ENCODE measurements around the gene STYXL1. TPM values are rescaled to one million over a fixed set of nuclear protein-coding genes. Genes with fewer than 3 reads are reported as not detected.
A peak's percentile ranks its signal among the peaks of the same experiment; 100 is the strongest.

STYXL1 gene
- total RNA-seq, 2 donors from 2014 or later = 9.3 to 14.6 TPM

DNA sequence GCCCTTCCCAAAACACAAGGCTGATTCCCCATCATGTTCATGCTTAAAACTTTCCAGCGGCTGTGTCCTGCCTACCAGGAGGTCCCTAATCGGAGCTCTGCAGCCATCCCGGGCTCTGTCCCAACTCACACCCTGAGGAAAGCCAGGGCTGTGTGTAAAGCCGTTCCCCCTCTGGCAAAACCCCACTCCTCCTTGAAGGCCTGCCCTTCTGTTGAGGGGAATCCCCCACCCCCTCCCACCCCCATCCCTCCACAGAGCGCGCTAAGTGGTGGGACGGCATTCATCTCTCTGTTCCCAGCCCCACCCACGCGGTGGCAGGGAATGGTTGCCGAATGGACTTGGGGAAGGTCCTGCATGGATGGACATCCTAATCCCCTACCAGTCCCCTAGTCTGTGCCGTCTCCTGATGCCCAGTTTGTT, 52.7 kb downstream of the STYXL1 start:
- Histone ChIP-seq H3K27me3 (replicated peaks; ENCODE audit: insufficient read depth) (no peaks in the 10 kb centered on the region), H3K36me3 (no peaks in the 10 kb centered on the region), H3K4me1 (ENCODE audit: control insufficient read depth in 1 of 2, low read depth in 2 of 2) (peaks cover 12 to 39% of the 10 kb centered on the region in 2 donors), H3K9me3 (no peaks in the 10 kb centered on the region), H3K27ac (peak overlapping the region; percentile 92 to 100), H3K4me3 (peak overlapping the region; percentile 99)
- no peak for DNase-seq (ENCODE audit: low spot score)
- TF ChIP-seq, protein P1, sequence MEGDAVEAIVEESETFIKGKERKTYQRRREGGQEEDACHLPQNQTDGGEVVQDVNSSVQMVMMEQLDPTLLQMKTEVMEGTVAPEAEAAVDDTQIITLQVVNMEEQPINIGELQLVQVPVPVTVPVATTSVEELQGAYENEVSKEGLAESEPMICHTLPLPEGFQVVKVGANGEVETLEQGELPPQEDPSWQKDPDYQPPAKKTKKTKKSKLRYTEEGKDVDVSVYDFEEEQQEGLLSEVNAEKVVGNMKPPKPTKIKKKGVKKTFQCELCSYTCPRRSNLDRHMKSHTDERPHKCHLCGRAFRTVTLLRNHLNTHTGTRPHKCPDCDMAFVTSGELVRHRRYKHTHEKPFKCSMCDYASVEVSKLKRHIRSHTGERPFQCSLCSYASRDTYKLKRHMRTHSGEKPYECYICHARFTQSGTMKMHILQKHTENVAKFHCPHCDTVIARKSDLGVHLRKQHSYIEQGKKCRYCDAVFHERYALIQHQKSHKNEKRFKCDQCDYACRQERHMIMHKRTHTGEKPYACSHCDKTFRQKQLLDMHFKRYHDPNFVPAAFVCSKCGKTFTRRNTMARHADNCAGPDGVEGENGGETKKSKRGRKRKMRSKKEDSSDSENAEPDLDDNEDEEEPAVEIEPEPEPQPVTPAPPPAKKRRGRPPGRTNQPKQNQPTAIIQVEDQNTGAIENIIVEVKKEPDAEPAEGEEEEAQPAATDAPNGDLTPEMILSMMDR (IDR thresholded peaks at IDR 0.05) = no peak
- ATAC-seq (ENCODE audit: insufficient number of reproducible peaks, low FRiP score, low read depth) = no peak

- DNase-seq (ENCODE audit: low spot score) = peak; percentile 89
- no peaks in the 10 kb centered on the region for H3K27me3 ChIP-seq (replicated peaks; ENCODE audit: insufficient read depth)
- no peaks in the 10 kb centered on the region for H3K36me3 ChIP-seq
- H3K27ac ChIP-seq = peak within 1 kb of the TSS; percentile 99 to 100
- ATAC-seq (ENCODE audit: insufficient number of reproducible peaks, low FRiP score, low read depth) = peak; percentile 75
- TF ChIP-seq, protein P1 (IDR thresholded peaks at IDR 0.05) = no peak
- peaks cover 17 to 45% of the 10 kb centered on the region in 2 donors for H3K4me1 ChIP-seq (ENCODE audit: control insufficient read depth in 1 of 2, low read depth in 2 of 2)
- no peaks in the 10 kb centered on the region for H3K9me3 ChIP-seq
- H3K4me3 ChIP-seq = peak within 1 kb of the TSS; percentile 99
Observed at GRCh38 chr7:75994388-75995051, 53.3 kb downstream of the STYXL1 start, which contains the start of gene TMEM120A. TMEM120A (minus strand) TSS chr7:75994595; CDS start chr7:75994570, 25 bp downstream.

DNA sequence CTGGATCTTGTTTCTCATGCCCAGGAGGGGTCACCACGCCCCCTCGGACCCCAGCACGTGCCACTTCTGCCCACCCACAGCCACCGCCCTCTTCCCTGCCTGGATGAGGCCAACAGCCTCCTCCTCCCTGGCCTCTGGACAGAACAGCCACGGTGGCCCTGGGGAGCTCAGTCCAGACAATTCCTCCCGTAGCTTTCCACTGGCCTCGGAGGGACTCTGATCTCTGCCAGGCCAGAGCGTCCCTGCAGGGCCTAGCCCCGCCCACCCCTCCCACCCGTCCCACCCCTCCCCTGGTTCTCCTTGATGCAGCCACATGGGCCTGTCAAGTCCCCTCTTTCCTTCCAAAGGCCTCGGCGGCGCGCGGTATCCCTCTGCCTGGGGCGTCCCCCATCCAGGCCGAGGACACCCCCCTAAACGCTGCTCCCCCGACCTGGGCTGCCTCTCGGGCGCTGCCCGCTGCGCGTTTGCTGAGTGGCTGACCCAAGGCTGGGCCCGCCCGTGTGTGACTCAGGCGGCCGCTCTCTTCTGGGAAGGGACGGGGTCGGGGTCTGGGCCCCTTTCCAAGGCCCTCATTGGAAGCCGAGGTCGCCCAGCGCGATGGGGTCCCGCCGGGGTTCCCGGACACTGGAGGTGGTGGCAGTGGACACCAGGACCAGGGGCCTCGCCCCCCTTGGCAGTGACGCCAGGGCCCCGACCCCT, 54.0 kb downstream of the STYXL1 start:
- DNase-seq (ENCODE audit: low spot score) (peak; percentile 53), ATAC-seq (ENCODE audit: insufficient number of reproducible peaks, low FRiP score, low read depth) (peak; percentile 41)
- H3K4me1 ChIP-seq (ENCODE audit: control insufficient read depth in 1 of 2, low read depth in 2 of 2) = peaks cover 22 to 50% of the 10 kb centered on the region in 2 donors
- no peaks in the 10 kb centered on the region for H3K36me3 ChIP-seq
- H3K4me3 ChIP-seq = peak overlapping the region; percentile 99
- no peaks in the 10 kb centered on the region for H3K9me3 ChIP-seq
- H3K27ac ChIP-seq = peak overlapping the region; percentile 99 to 100
- no peaks in the 10 kb centered on the region for H3K27me3 ChIP-seq (replicated peaks; ENCODE audit: insufficient read depth)
- TF ChIP-seq, protein P1 (IDR thresholded peaks at IDR 0.05) = no peak

GRCh38 chr7:75992083-75992755, 55.6 kb downstream of the STYXL1 start:
- Histone ChIP-seq H3K4me3 (no peak overlapping the region), H3K9me3 (no peaks in the 10 kb centered on the region), H3K27ac (peak overlapping the region; percentile 94 to 100), H3K27me3 (replicated peaks; ENCODE audit: insufficient read depth) (no peaks in the 10 kb centered on the region), H3K36me3 (peaks cover 8% of the 10 kb centered on the region), H3K4me1 (ENCODE audit: control insufficient read depth in 1 of 2, low read depth in 2 of 2) (peaks cover 22 to 50% of the 10 kb centered on the region in 2 donors)
- DNase-seq (ENCODE audit: low spot score) (no peak), ATAC-seq (ENCODE audit: insufficient number of reproducible peaks, low FRiP score, low read depth) (no peak)
- TF ChIP-seq, protein P1 (IDR thresholded peaks at IDR 0.05) = no peak

Data from thoracic aorta (tissue), 2 donors.